Measurements from ENCODE around the gene TOR1B. TPM values are rescaled to one million over a fixed set of nuclear protein-coding genes. Genes with fewer than 3 reads are reported as not detected.

The TOR1B gene
- total and polyA plus RNA-seq, 2 donors from 2014 or later: 10.1 to 21.4 TPM

GRCh38 chr9:129776938-129777768 lies 25.8 kb upstream of the TOR1B start:
- Histone ChIP-seq H3K4me3 (ENCODE audit: low read length in 3 of 3) (no peak overlapping the region), H3K36me3 (ENCODE audit: control insufficient read depth in 2 of 3, insufficient read depth in 3 of 3, low read length in 3 of 3) (no peaks in the 10 kb centered on the region), H3K9ac (ENCODE audit: low read length in 3 of 3) (no peak overlapping the region), H3K4me1 (ENCODE audit: control insufficient read depth in 2 of 3, insufficient read depth in 2 of 3, low read depth in 1 of 3, low read length in 3 of 3) (peaks cover 0 to 2% (median 0%) of the 10 kb centered on the region in 3 donors), H3K9me3 (ENCODE audit: control insufficient read depth in 2 of 3, insufficient read depth in 1 of 3, low read length in 3 of 3) (no peaks in the 10 kb centered on the region), H3K27me3 (ENCODE audit: control insufficient read depth, insufficient read depth, low read length) (no peaks in the 10 kb centered on the region), H3K27ac (ENCODE audit: low read depth in 2 of 2, low read length in 2 of 2) (peak overlapping the region; percentile 14 to 54)
- DNase-seq: peak; percentile 80 to 98 (median 87)
- FAIRE-seq: no peak
- no peak for TF ChIP-seq CTCF (IDR thresholded peaks at IDR 0.05; ENCODE audit: borderline replicate concordance, extremely low read depth, insufficient read depth)
- intact Hi-C loops (cut with DNase I): no loop called here

DNA sequence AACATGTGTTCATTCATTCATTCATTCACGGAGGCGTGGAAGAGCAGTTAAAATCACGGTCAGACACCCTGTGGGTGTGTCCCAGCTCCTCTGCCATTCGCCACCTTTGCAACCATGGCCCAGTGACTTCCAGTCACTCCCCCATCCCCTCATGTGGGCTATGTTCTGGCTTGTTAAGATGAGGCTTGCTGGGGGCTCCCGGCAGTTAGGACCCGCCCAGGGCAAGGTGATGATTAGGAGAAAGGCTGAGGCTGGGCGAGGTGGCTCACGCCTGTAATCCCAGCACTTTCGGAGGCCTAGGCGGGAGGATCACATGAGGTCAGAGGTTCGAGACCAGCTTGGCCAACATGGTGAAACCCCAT lies 25.2 kb upstream of the TOR1B start:
- intact Hi-C loops (cut with DNase I): no loop called here
- no peak for TF ChIP-seq CTCF (IDR thresholded peaks at IDR 0.05; ENCODE audit: borderline replicate concordance, extremely low read depth, insufficient read depth)
- DNase-seq: no peak
- FAIRE-seq: no peak
- Histone ChIP-seq H3K4me3 (ENCODE audit: low read length in 3 of 3) (no peak overlapping the region), H3K4me1 (ENCODE audit: control insufficient read depth in 2 of 3, insufficient read depth in 2 of 3, low read depth in 1 of 3, low read length in 3 of 3) (peaks cover 0 to 2% (median 0%) of the 10 kb centered on the region in 3 donors), H3K36me3 (ENCODE audit: control insufficient read depth in 2 of 3, insufficient read depth in 3 of 3, low read length in 3 of 3) (no peaks in the 10 kb centered on the region), H3K27ac (ENCODE audit: low read depth in 2 of 2, low read length in 2 of 2) (peak overlapping the region in 1 of 2 donors; percentile 54), H3K9ac (ENCODE audit: low read length in 3 of 3) (no peak overlapping the region), H3K9me3 (ENCODE audit: control insufficient read depth in 2 of 3, insufficient read depth in 1 of 3, low read length in 3 of 3) (no peaks in the 10 kb centered on the region), H3K27me3 (ENCODE audit: control insufficient read depth, insufficient read depth, low read length) (no peaks in the 10 kb centered on the region)

- no peak for FAIRE-seq
- H3K9me3 ChIP-seq (ENCODE audit: control insufficient read depth in 2 of 3, insufficient read depth in 1 of 3, low read length in 3 of 3): no peaks in the 10 kb centered on the region
- no peaks in the 10 kb centered on the region for H3K36me3 ChIP-seq (ENCODE audit: control insufficient read depth in 2 of 3, insufficient read depth in 3 of 3, low read length in 3 of 3)
- H3K27me3 ChIP-seq (ENCODE audit: control insufficient read depth, insufficient read depth, low read length): no peaks in the 10 kb centered on the region
- no peak overlapping the region for H3K4me3 ChIP-seq (ENCODE audit: low read length in 3 of 3)
- no peak for DNase-seq
- intact Hi-C loops (cut with DNase I): no loop called here
- no peak for TF ChIP-seq CTCF (IDR thresholded peaks at IDR 0.05; ENCODE audit: borderline replicate concordance, extremely low read depth, insufficient read depth)
- H3K9ac ChIP-seq (ENCODE audit: low read length in 3 of 3): no peak overlapping the region
- H3K27ac ChIP-seq (ENCODE audit: low read depth in 2 of 2, low read length in 2 of 2): no peak overlapping the region
- peaks cover 0 to 2% (median 0%) of the 10 kb centered on the region in 3 donors for H3K4me1 ChIP-seq (ENCODE audit: control insufficient read depth in 2 of 3, insufficient read depth in 2 of 3, low read depth in 1 of 3, low read length in 3 of 3)
These were observed 24.5 kb upstream of the TOR1B start for GRCh38 chr9:129778469-129778868.

Data from kidney (tissue), 14 donors.